Measurements from ENCODE around the gene SP110. TPM values are rescaled to one million over a fixed set of nuclear protein-coding genes. Genes with fewer than 3 reads are reported as not detected.
"Not testable (repeated sequence)": the region's sequence is repeated elsewhere in the genome, so short reads cannot be mapped to it uniquely, and the experiment has no call there.

Gene SP110
- total RNA-seq, 1 experiment from 2014 or later = 3.5 TPM

- no peaks in the 10 kb centered on the region for H3K36me3 ChIP-seq (ENCODE audit: low read depth, low read length)
- H3F3A ChIP-seq (ENCODE audit: low read length, unreplicated experiment) = no peaks in the 10 kb centered on the region
- no peak overlapping the region for H3K27ac ChIP-seq (ENCODE audit: low read length)
- no peak overlapping the region for H3K4me3 ChIP-seq (ENCODE audit: low read length)
- no peak for TF ChIP-seq EZH2phosphoT487 (IDR thresholded peaks at IDR 0.05; ENCODE audit: borderline replicate concordance, low read length)
- H3K79me2 ChIP-seq (ENCODE audit: low read length) = no peaks in the 10 kb centered on the region
- no peak overlapping the region for H2AFZ ChIP-seq (ENCODE audit: low read length)
- ChIA-PET CTCF (no interaction called here), POLR2A (ENCODE audit: unreplicated experiment) (no interaction called here)
- DNase-seq (no peak), ATAC-seq (no peak)
- H3K9me3 ChIP-seq (ENCODE audit: low read length) = peaks cover 5% of the 10 kb centered on the region; the same call in 1 of the 2 replicates
- H3K9me2 ChIP-seq (replicated peaks; ENCODE audit: low read length) = no peaks in the 10 kb centered on the region
- BruUV-seq (replicated peaks) = no TSS peak
- H3K4me1 ChIP-seq (ENCODE audit: insufficient read depth, low read length) = no peaks in the 10 kb centered on the region
- no peaks in the 10 kb centered on the region for H4K20me1 ChIP-seq (ENCODE audit: low read length)
- H3K27me3 ChIP-seq (ENCODE audit: low read length) = no peaks in the 10 kb centered on the region
- H3K9ac ChIP-seq (ENCODE audit: low read length) = no peak overlapping the region
- H3K4me2 ChIP-seq (ENCODE audit: low read length) = no peak overlapping the region
- intact Hi-C loops (cut with micrococcal nuclease) = no loop called here
Measured at GRCh38 chr2:230267556-230267955, 47.8 kb upstream of the SP110 start.

GRCh38 chr2:230267059-230267458 lies 47.3 kb upstream of the SP110 start:
- no peaks in the 10 kb centered on the region for H3K9me2 ChIP-seq (replicated peaks; ENCODE audit: low read length)
- no peak overlapping the region for H3K9ac ChIP-seq (ENCODE audit: low read length)
- ChIA-PET POLR2A (ENCODE audit: unreplicated experiment) (interaction anchor here (0.5 kb wide), 1 partner anchor 62 kb away, joined by 5 read pairs; no protein-coding TSS in a partner anchor), CTCF (no interaction called here)
- H2AFZ ChIP-seq (ENCODE audit: low read length) = no peak overlapping the region
- H3K4me2 ChIP-seq (ENCODE audit: low read length) = no peak overlapping the region
- DNase-seq (no peak), ATAC-seq (no peak)
- H4K20me1 ChIP-seq (ENCODE audit: low read length) = no peaks in the 10 kb centered on the region
- no peaks in the 10 kb centered on the region for H3K27me3 ChIP-seq (ENCODE audit: low read length)
- TF ChIP-seq CTCF (conservative IDR thresholded peaks at IDR 0.05; ENCODE audit: low read depth, low read length) = no peak
- TF ChIP-seq EZH2phosphoT487 (IDR thresholded peaks at IDR 0.05; ENCODE audit: borderline replicate concordance, low read length) = no peak
- no peak for TF ChIP-seq EZH2 (IDR thresholded peaks at IDR 0.05; ENCODE audit: low read length, unreplicated experiment)
- no TSS peak for BruUV-seq (replicated peaks)
- no peaks in the 10 kb centered on the region for H3F3A ChIP-seq (ENCODE audit: low read length, unreplicated experiment)
- H3K9me3 ChIP-seq (ENCODE audit: low read length) = peaks cover 5% of the 10 kb centered on the region; the same call in 1 of the 2 replicates
- no peak overlapping the region for H3K4me3 ChIP-seq (ENCODE audit: low read length)
- no peaks in the 10 kb centered on the region for H3K36me3 ChIP-seq (ENCODE audit: low read depth, low read length)
- H3K4me1 ChIP-seq (ENCODE audit: insufficient read depth, low read length) = no peaks in the 10 kb centered on the region
- H3K27ac ChIP-seq (ENCODE audit: low read length) = no peak overlapping the region
- H3K79me2 ChIP-seq (ENCODE audit: low read length) = no peaks in the 10 kb centered on the region
- intact Hi-C loops (cut with micrococcal nuclease) = no loop called here

- no TSS peak for BruUV-seq (replicated peaks)
- no peak for TF ChIP-seq EZH2phosphoT487 (IDR thresholded peaks at IDR 0.05; ENCODE audit: borderline replicate concordance, low read length)
- no peak for TF ChIP-seq EZH2 (IDR thresholded peaks at IDR 0.05; ENCODE audit: low read length, unreplicated experiment)
- TF ChIP-seq CTCF (conservative IDR thresholded peaks at IDR 0.05; ENCODE audit: low read depth, low read length) = no peak
- Histone ChIP-seq H3K4me3 (ENCODE audit: low read length) (no peak overlapping the region), H3K9me2 (replicated peaks; ENCODE audit: low read length) (no peaks in the 10 kb centered on the region), H3K36me3 (ENCODE audit: low read depth, low read length) (no peaks in the 10 kb centered on the region), H3F3A (ENCODE audit: low read length, unreplicated experiment) (no peaks in the 10 kb centered on the region), H4K20me1 (ENCODE audit: low read length) (no peaks in the 10 kb centered on the region), H3K4me2 (ENCODE audit: low read length) (no peak overlapping the region), H3K27ac (ENCODE audit: low read length) (no peak overlapping the region), H3K9me3 (ENCODE audit: low read length) (peaks cover 1% of the 10 kb centered on the region; the same call in 1 of the 2 replicates), H3K27me3 (ENCODE audit: low read length) (no peaks in the 10 kb centered on the region), H2AFZ (ENCODE audit: low read length) (no peak overlapping the region), H3K4me1 (ENCODE audit: insufficient read depth, low read length) (no peaks in the 10 kb centered on the region), H3K79me2 (ENCODE audit: low read length) (no peaks in the 10 kb centered on the region), H3K9ac (ENCODE audit: low read length) (no peak overlapping the region)
- DNase-seq = no peak
- ChIA-PET CTCF (no interaction called here), POLR2A (ENCODE audit: unreplicated experiment) (interaction anchor here (0.5 kb wide), 1 partner anchor 61 kb away, joined by 5 read pairs; no protein-coding TSS in a partner anchor)
- intact Hi-C loops (cut with micrococcal nuclease) = no loop called here
- ATAC-seq = no peak
Measured at GRCh38 chr2:230266638-230267037, 46.9 kb upstream of the SP110 start.

GRCh38 chr2:230264945-230265344 lies 45.2 kb upstream of the SP110 start:
- H3K4me3 ChIP-seq (ENCODE audit: low read length); H3K4me1 ChIP-seq (ENCODE audit: insufficient read depth, low read length); H3F3A ChIP-seq (ENCODE audit: low read length, unreplicated experiment); intact Hi-C loops (cut with micrococcal nuclease); CTCF ChIA-PET; H3K79me2 ChIP-seq (ENCODE audit: low read length); BruUV-seq (replicated peaks); H3K27me3 ChIP-seq (ENCODE audit: low read length); POLR2A ChIA-PET (ENCODE audit: unreplicated experiment); H2AFZ ChIP-seq (ENCODE audit: low read length); H3K4me2 ChIP-seq (ENCODE audit: low read length); H3K36me3 ChIP-seq (ENCODE audit: low read depth, low read length); H4K20me1 ChIP-seq (ENCODE audit: low read length); H3K9me2 ChIP-seq (replicated peaks; ENCODE audit: low read length); ATAC-seq; H3K9ac ChIP-seq (ENCODE audit: low read length); H3K9me3 ChIP-seq (ENCODE audit: low read length); H3K27ac ChIP-seq (ENCODE audit: low read length): not testable (repeated sequence)
- peak; percentile 4 for DNase-seq

All from PC-3 (cell line).